Spleen (tissue), 11 donors: ENCODE measurements around the gene WAPL. TPM values are rescaled to one million over a fixed set of nuclear protein-coding genes. Genes with fewer than 3 reads are reported as not detected.
"Not testable (repeated sequence)": the region's sequence is repeated elsewhere in the genome, so short reads cannot be mapped to it uniquely, and the experiment has no call there.

Experiments used
- DNase-seq: peaks from one replicate; pipeline ENCODE4 v3.0.0-alpha.2; 2020
- H3K27ac ChIP-seq, 8 donors: fragments of 200-600 bp; sonication (generic) in 7 of 8; 1 replicate in 4 of 8; 2 replicates in 4 of 8; pipeline versions ENCODE4 v1.5.0 to v1.8.0; 2016 to 2021; ENCODE audit warnings: inconsistent platforms in 4 of 8, mild to moderate bottlenecking in 4 of 8, moderate library complexity in 1 of 8
- H3K27me3 ChIP-seq, 7 donors: fragments of 200-600 bp; sonication (generic) in 6 of 7; replicated peaks in 1 of 7; 1 replicate in 4 of 7; 2 replicates in 3 of 7; pipeline versions ENCODE4 v1.5.0 to v1.8.0; 2016 to 2021; ENCODE audit warnings: inconsistent platforms in 3 of 7, mild to moderate bottlenecking in 1 of 7
- H3K36me3 ChIP-seq, 6 donors: fragments of 200-600 bp; sonication (generic) in 5 of 6; 1 replicate in 4 of 6; 2 replicates in 2 of 6; pipeline versions ENCODE4 v1.5.0 to v1.8.0; 2016 to 2021; ENCODE audit warnings: inconsistent platforms in 2 of 6
- H3K4me1 ChIP-seq, 6 donors: fragments of 200-600 bp; sonication (generic) in 5 of 6; 1 replicate in 3 of 6; 2 replicates in 3 of 6; pipeline versions ENCODE4 v1.5.0 to v1.8.0; 2016 to 2021; ENCODE audit warnings: inconsistent platforms in 3 of 6
- H3K4me3 ChIP-seq, 8 donors: fragments of 200-600 bp; sonication (generic) in 7 of 8; 1 replicate in 4 of 8; 2 replicates in 4 of 8; pipeline versions ENCODE4 v1.5.0 to v1.8.0; 2016 to 2021; ENCODE audit warnings: inconsistent platforms in 4 of 8, mild to moderate bottlenecking in 4 of 8, moderate library complexity in 2 of 8
- H3K9me3 ChIP-seq, 8 donors: fragments of 200-600 bp; sonication (generic) in 7 of 8; 1 replicate in 4 of 8; 2 replicates in 4 of 8; pipeline versions ENCODE4 v1.5.0 to v1.8.0; 2016 to 2021; ENCODE audit warnings: inconsistent platforms in 4 of 8
- CTCF ChIP-seq, 11 experiments: fragments of 200-600 bp in 7 of 11; fragments of 450-650 bp in 4 of 11; sonication (generic) in 4 of 11; IDR thresholded peaks in 8 of 11; conservative IDR thresholded peaks in 3 of 11; 1 replicate in 7 of 11; 2 replicates in 4 of 11; pipeline versions ENCODE4 v1.4.0 to v1.8.0; 2016 to 2021; ENCODE audit warnings: antibody characterized with exemption in 11 of 11, inconsistent platforms in 4 of 11, mild to moderate bottlenecking in 1 of 11
- POLR2A ChIP-seq, 3 donors: fragments of 450-650 bp; IDR thresholded peaks; one replicate each; pipeline ENCODE4 v1.5.1; 2017; ENCODE audit warnings: antibody characterized with exemption in 3 of 3, mild to moderate bottlenecking in 1 of 3
- POLR2AphosphoS5 ChIP-seq, 3 donors: sonication (generic); formaldehyde crosslinking; IDR thresholded peaks; one replicate each; pipeline ENCODE4 v1.5.1; 2017; ENCODE audit warnings: antibody characterized with exemption in 3 of 3
- WGBS, 5 donors: extraction: QIAGEN DNeasy Blood & Tissue Kit in 3 of 5; methylation state at CpG; one replicate each; pipeline versions ENCODE4 v1.1.5 to v1.1.7; 2013 to 2018; 5-methylcytosine and 5-hydroxymethylcytosine counted together
- intact Hi-C: fragments of 100-400 bp; cut with DNase I; formaldehyde crosslinking; loops from one replicate; pipeline ENCODE4 v1.15.0; 2023; ENCODE audit warnings: low total_unique reads
- polyA plus RNA-seq, 3 donors: library from polyadenylated mRNA; stranded (reverse); fragments of 200-250 nt; gene quantifications; one replicate each; pipeline ENCODE4 v1.2.1, GENCODE V29; 2013
- total RNA-seq, 7 donors: library from RNA; depleted of rRNA in 3 of 7; stranded (reverse); fragments of >200 nt in 3 of 7; fragmentation: NEBNext Ultra II Directional in 4 of 7; extraction: Animal tissue kit (Norgen Biotek cat#: 25700) in 4 of 7; gene quantifications; one replicate each; pipeline versions ENCODE4 v1.1.0 to v1.2.1, GENCODE V29; 2016 to 2021
- donor health status: healthy with polysubstance abuse.
- donor health status: DM: no; HTN: no; CAD: no; lungs with moderate emphysema.
- donor health status: DM: no; HTN: no; CAD: no.
- donor health status: Bipolar disorder and iron deficiency.
- donor health status: healthy.
- donor health status: DM: no; HTN: no; CAD: no.
- donor health status: DM: yes; HTN: yes; CAD: no.

WAPL gene
- total and polyA plus RNA-seq, 10 donors = 13.6 to 59.1 (median 43.0) TPM

GRCh38 chr10:86547296-86547695 lies 25.7 kb upstream of the WAPL start:
- no peaks in the 10 kb centered on the region for H3K27me3 ChIP-seq
- DNase-seq = no peak
- H3K27ac ChIP-seq = no peak overlapping the region
- TF ChIP-seq POLR2A (IDR thresholded peaks at IDR 0.05) = no peak
- WGBS, 5 donors = 66 to 96% (median 85%) methylated on average over 2 of the region's 2 CpGs
- H3K9me3 ChIP-seq = peaks cover 0 to 10% (median 0%) of the 10 kb centered on the region in 8 donors
- no peak overlapping the region for H3K4me3 ChIP-seq
- intact Hi-C loops = no loop called here
- no peaks in the 10 kb centered on the region for H3K4me1 ChIP-seq
- no peaks in the 10 kb centered on the region for H3K36me3 ChIP-seq

GRCh38 chr10:86545101-86545500 lies 23.5 kb upstream of the WAPL start:
- Histone ChIP-seq H3K27me3 (no peaks in the 10 kb centered on the region), H3K27ac (no peak overlapping the region), H3K9me3 (peaks cover 0 to 10% (median 0%) of the 10 kb centered on the region in 8 donors), H3K36me3 (no peaks in the 10 kb centered on the region), H3K4me3 (no peak overlapping the region), H3K4me1 (no peaks in the 10 kb centered on the region)
- TF ChIP-seq POLR2AphosphoS5 (IDR thresholded peaks at IDR 0.05) (no peak), CTCF (IDR thresholded peaks at IDR 0.05 in 8 of 11, conservative IDR thresholded peaks at IDR 0.05 in 3 of 11) (no peak)
- WGBS, 5 donors = 43 to 76% (median 64%) methylated on average over 4 of the region's 4 CpGs
- intact Hi-C loops = no loop called here
- DNase-seq = no peak

- intact Hi-C loops = no loop called here
- H3K27ac ChIP-seq = no peak overlapping the region
- no peak overlapping the region for H3K4me3 ChIP-seq
- WGBS, 5 donors = 65 to 75% (median 71%) methylated on average over 5 of the region's 5 CpGs
- H3K36me3 ChIP-seq = no peaks in the 10 kb centered on the region
- TF ChIP-seq POLR2A (IDR thresholded peaks at IDR 0.05) (no peak), POLR2AphosphoS5 (IDR thresholded peaks at IDR 0.05) (no peak)
- peaks cover 0 to 5% (median 0%) of the 10 kb centered on the region in 8 donors for H3K9me3 ChIP-seq
- H3K4me1 ChIP-seq = peaks cover 0 to 24% (median 14%) of the 10 kb centered on the region in 6 donors
- peaks cover 0 to 17% (median 0%) of the 10 kb centered on the region in 7 donors for H3K27me3 ChIP-seq
- DNase-seq = no peak
Measured at GRCh38 chr10:86540016-86540415, 18.4 kb upstream of the WAPL start.

- intact Hi-C loops = no loop called here
- TF ChIP-seq POLR2AphosphoS5 (IDR thresholded peaks at IDR 0.05) = no peak
- no peak for TF ChIP-seq CTCF (IDR thresholded peaks at IDR 0.05 in 8 of 11, conservative IDR thresholded peaks at IDR 0.05 in 3 of 11)
- TF ChIP-seq POLR2A (IDR thresholded peaks at IDR 0.05) = no peak
- DNase-seq = no peak
- H3K4me1 ChIP-seq = peaks cover 0 to 25% (median 15%) of the 10 kb centered on the region in 6 donors
- no peak overlapping the region for H3K27ac ChIP-seq
- H3K36me3 ChIP-seq = no peaks in the 10 kb centered on the region
- H3K9me3 ChIP-seq = peaks cover 0 to 5% (median 0%) of the 10 kb centered on the region in 8 donors
- WGBS, 5 donors = 57 to 66% (median 61%) methylated on average over 7 of the region's 7 CpGs
- H3K4me3 ChIP-seq = no peak overlapping the region
- H3K27me3 ChIP-seq = peaks cover 0 to 18% (median 0%) of the 10 kb centered on the region in 7 donors
Measured at GRCh38 chr10:86538547-86538946, 17.0 kb upstream of the WAPL start.

GRCh38 chr10:86538040-86538439 lies 16.4 kb upstream of the WAPL start:
- intact Hi-C loops, H3K27ac ChIP-seq: not testable (repeated sequence)

More at GRCh38 chr10:86538040-86538439, 16.4 kb upstream of the WAPL start:
- H3K27me3 ChIP-seq = peaks cover 0 to 18% (median 0%) of the 10 kb centered on the region in 7 donors
- not testable (repeated sequence) for H3K36me3 ChIP-seq, H3K9me3 ChIP-seq, DNase-seq, H3K4me3 ChIP-seq
- 97 to 99% (median 98%) methylated on average over 8 of the region's 8 CpGs for WGBS, 5 donors
- H3K4me1 ChIP-seq = peaks cover 0 to 25% (median 15%) of the 10 kb centered on the region in 6 donors
